ENCODE results near the gene GRM4. TPM values are rescaled to one million over a fixed set of nuclear protein-coding genes. Genes with fewer than 3 reads are reported as not detected.

Gene GRM4
- polyA plus RNA-seq, 1 experiment, result 0.06 TPM

DNA sequence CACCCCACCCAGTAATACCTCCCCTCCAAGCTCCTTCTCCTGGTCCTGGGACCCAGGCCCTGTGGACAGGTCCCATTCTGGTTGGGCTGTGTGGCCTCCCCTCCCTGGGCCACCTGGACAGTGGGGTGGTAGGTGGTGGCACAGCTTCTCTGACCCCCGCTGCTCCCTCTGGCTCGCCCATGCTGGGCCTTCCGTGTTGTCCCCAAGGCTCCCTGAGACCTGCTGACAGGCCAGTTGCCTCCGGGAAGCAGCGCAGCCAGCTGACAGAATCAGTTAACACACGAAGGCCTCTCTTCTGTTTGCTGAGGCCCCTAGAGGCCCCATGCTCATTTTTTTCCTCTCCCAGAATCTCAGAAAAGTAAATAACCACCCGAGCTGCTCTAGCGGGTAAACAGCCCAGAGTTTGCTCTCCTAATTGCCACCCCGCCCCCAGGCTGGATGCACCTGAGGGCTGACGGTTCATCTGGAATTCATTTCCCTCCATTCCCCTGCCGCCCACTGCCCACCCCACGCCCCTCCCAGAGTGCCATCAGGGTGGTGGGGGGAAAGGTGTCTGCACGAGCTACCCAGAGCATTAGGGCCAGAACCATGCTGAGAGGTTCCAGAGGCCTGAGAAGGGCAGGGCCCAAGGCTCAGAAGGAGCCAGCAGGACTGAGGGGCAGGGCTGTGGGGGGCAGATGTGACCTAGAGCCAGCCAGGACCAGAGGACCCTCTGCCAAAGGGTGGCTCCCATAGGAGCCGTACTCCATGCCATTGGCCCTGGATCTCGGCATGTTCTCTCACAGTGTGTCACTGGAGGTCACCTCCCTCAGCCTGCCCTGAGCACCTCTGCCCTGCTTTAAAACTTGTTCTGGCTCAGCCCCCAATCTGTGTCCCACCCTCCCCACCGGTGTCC is 157.5 kb downstream of the GRM4 start:
- no peak overlapping the region for H3K4me3 ChIP-seq (ENCODE audit: low read depth, low read length)
- CTCF ChIA-PET, result interaction anchor here (0.6 to 1.5 kb wide), 2 partner anchors 201 to 217 kb away, joined by 3 read pairs; no protein-coding TSS in a partner anchor
- POLR2A ChIA-PET, result no interaction called here
- no peak for TF ChIP-seq CTCF (IDR thresholded peaks at IDR 0.05; ENCODE audit: insufficient read depth, low read depth, low read length)
- peaks cover 3% of the 10 kb centered on the region; the same call in 1 of the 2 replicates for H3K27me3 ChIP-seq (ENCODE audit: control insufficient read depth, insufficient read depth, low read length)
- no peaks in the 10 kb centered on the region for H3K36me3 ChIP-seq (ENCODE audit: control insufficient read depth, insufficient read depth, low read length)
- no peak for DNase-seq (ENCODE audit: low read depth)

DNA sequence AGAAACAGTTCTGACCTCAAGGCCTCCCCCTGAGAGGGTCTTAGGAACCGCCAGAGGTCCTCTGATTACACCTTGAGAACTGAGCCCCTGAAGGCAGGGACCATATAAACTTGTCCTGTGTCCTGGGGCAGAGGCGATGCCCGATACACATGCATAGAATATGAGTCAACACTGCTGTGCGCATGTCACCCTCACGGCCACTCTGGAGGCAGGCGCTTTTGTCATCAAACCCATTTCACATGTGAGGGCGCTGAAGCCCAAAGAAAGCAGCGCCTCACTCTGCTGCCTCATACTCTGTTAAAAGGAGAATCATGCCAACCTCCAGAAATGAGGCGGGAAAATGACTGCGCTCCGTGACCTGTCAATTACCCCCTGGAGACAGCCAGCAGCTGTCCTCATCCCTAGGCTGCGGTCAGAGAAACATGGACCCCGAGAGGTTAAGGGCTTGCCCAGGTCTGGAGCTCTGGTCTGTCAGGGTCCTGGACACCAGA is 158.3 kb downstream of the GRM4 start:
- no peak for TF ChIP-seq CTCF (IDR thresholded peaks at IDR 0.05; ENCODE audit: insufficient read depth, low read depth, low read length)
- ChIA-PET CTCF (interaction anchor here (0.6 kb wide), 1 partner anchor 1260 kb away, joined by 3 read pairs; no protein-coding TSS in a partner anchor), POLR2A (no interaction called here)
- Histone ChIP-seq H3K27me3 (ENCODE audit: control insufficient read depth, insufficient read depth, low read length) (peaks cover 2% of the 10 kb centered on the region; the same call in 1 of the 2 replicates), H3K4me3 (ENCODE audit: low read depth, low read length) (no peak overlapping the region), H3K36me3 (ENCODE audit: control insufficient read depth, insufficient read depth, low read length) (no peaks in the 10 kb centered on the region)
- no peak for DNase-seq (ENCODE audit: low read depth)

- POLR2A ChIA-PET, result no interaction called here
- no peak overlapping the region for H3K4me3 ChIP-seq (ENCODE audit: low read depth, low read length)
- no peaks in the 10 kb centered on the region for H3K36me3 ChIP-seq (ENCODE audit: control insufficient read depth, insufficient read depth, low read length)
- CTCF ChIA-PET, result no interaction called here
- H3K27me3 ChIP-seq (ENCODE audit: control insufficient read depth, insufficient read depth, low read length), result peaks cover 3% of the 10 kb centered on the region; the same call in 1 of the 2 replicates
- DNase-seq (ENCODE audit: low read depth), result no peak
- TF ChIP-seq CTCF (IDR thresholded peaks at IDR 0.05; ENCODE audit: insufficient read depth, low read depth, low read length), result no peak
Observed at GRCh38 chr6:33985947-33986346, 159.9 kb downstream of the GRM4 start.

DNA sequence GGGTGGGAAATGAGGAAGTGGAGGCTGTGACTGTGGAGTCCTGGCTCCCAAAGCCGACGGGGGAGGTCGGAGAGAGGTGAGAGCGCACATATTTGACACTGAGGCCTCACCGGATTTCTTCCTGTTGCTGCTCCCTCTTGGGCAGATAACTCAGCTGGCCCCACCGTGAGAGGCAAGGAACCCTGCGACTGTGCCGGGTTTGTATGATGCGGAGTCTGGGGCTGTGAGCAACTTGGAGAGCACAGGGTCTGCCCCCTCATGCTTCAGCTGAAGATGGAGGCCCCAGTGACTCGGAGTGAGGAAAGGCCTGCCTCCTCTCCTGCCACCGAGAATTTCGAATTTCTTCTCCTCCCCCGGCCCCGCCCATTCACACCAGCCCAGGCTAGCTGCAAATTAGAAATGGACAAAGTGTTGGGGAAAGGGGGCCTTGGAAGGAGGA is 160.6 kb downstream of the GRM4 start:
- Histone ChIP-seq H3K4me3 (ENCODE audit: low read depth, low read length) (no peak overlapping the region), H3K27me3 (ENCODE audit: control insufficient read depth, insufficient read depth, low read length) (peaks cover 3% of the 10 kb centered on the region; the same call in 1 of the 2 replicates), H3K36me3 (ENCODE audit: control insufficient read depth, insufficient read depth, low read length) (no peaks in the 10 kb centered on the region)
- CTCF ChIA-PET, result no interaction called here
- no peak for TF ChIP-seq CTCF (IDR thresholded peaks at IDR 0.05; ENCODE audit: insufficient read depth, low read depth, low read length)
- POLR2A ChIA-PET, result no interaction called here
- no peak for DNase-seq (ENCODE audit: low read depth)

DNA sequence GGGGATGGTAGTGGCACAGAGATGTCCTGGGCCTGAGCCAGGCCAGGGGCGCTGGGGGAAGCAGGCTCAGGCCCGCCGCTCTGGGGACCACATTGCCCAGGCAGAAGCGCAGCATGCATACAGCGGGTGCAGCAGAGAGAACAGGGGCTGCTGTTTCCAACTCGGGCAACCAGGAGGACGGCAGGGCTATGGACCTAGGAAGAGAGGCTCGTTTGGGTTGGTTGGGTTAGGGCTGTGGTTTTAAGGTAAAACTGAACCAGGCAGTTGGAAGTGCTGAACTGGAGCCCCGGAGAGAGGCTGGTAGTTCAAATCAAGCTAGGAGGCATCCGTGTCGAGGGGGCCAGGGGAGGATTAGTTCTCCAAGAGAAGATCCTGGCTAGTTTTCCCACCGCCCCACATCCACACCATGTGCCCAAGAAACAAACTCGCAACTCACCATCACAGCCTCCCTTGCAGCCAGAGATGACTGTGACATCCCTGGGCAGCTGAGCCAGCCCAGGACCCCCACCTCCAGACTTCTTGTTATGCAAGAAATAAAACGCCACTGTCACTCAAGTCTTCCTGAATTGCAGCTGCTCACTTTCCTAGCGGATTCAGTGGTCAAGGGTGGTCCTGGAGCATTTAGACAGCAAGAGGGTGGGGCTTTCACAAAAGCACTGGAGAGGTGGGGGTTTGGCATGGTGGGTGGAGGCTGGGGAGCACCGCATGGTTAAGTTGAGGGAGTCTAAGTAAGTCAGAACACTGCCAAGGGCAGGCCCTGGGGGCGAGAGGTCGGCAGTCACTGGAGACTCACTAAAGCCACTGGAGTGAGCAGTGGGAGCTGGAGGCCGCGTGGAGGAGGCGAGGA is 161.2 kb downstream of the GRM4 start:
- DNase-seq (ENCODE audit: low read depth), result no peak
- ChIA-PET CTCF (no interaction called here), POLR2A (no interaction called here)
- Histone ChIP-seq H3K27me3 (ENCODE audit: control insufficient read depth, insufficient read depth, low read length) (peaks cover 3% of the 10 kb centered on the region; the same call in 1 of the 2 replicates), H3K4me3 (ENCODE audit: low read depth, low read length) (no peak overlapping the region), H3K36me3 (ENCODE audit: control insufficient read depth, insufficient read depth, low read length) (no peaks in the 10 kb centered on the region)
- no peak for TF ChIP-seq CTCF (IDR thresholded peaks at IDR 0.05; ENCODE audit: insufficient read depth, low read depth, low read length)

Data from BJ (cell line).